A549 (cell line): ENCODE data around the gene ZNF764.

Experiments
- CHD2 ChIP-seq: fragments of 150-350 bp; IDR thresholded peaks from 2 replicates; pipeline ENCODE4 v1.6.1; 2014; ENCODE audit warnings: low read length; ENCODE audit not compliant: partially characterized antibody
- EHF ChIP-seq: fragments of 250-450 bp; sonication (Bioruptor Pico); IDR thresholded peaks from 2 replicates; pipeline ENCODE4 v1.5.0; 2020; ENCODE audit warnings: mild to moderate bottlenecking
- EHMT2 ChIP-seq: fragments of 200-600 bp; sonication (generic); IDR thresholded peaks from 2 replicates; pipeline ENCODE4 v1.6.1; 2016; ENCODE audit warnings: antibody characterized with exemption, low read depth, mild to moderate bottlenecking, moderate library complexity
- ELK1 ChIP-seq: fragments of 150-350 bp; IDR thresholded peaks from 2 replicates; pipeline ENCODE4 v1.6.1; 2014; ENCODE audit warnings: low read depth, mild to moderate bottlenecking, low read length
- KDM1A ChIP-seq: fragments of 200-600 bp; sonication (generic); IDR thresholded peaks from 2 replicates; pipeline ENCODE4 v1.6.1; 2016; ENCODE audit warnings: low read depth, mild to moderate bottlenecking
- RFX5 ChIP-seq: fragments of 450-650 bp; IDR thresholded peaks from 2 replicates; pipeline ENCODE4 v1.7.1; 2014; ENCODE audit warnings: antibody characterized with exemption, mild to moderate bottlenecking, moderate library complexity
- ZFP36 ChIP-seq: fragments of 450-650 bp; IDR thresholded peaks from 2 replicates; pipeline ENCODE4 v1.6.1; 2014; ENCODE audit warnings: borderline replicate concordance; ENCODE audit not compliant: partially characterized antibody
- TF ChIP-seq, protein P1 (sequence below): fragments of >200 bp; sonication (Bioruptor Twin); formaldehyde crosslinking; IDR thresholded peaks from 3 replicates; pipeline ENCODE4 v1.5.1; 2016

GRCh38 chr16:30581457-30581856, 23.3 kb upstream of the ZNF764 start:
- TF ChIP-seq ELK1 (no peak), EHMT2 (no peak), KDM1A (no peak), EHF (CRISPR knock-in tag) (no peak), ZFP36 (no peak), RFX5 (no peak), CHD2 (no peak)
- TF ChIP-seq, protein P1, sequence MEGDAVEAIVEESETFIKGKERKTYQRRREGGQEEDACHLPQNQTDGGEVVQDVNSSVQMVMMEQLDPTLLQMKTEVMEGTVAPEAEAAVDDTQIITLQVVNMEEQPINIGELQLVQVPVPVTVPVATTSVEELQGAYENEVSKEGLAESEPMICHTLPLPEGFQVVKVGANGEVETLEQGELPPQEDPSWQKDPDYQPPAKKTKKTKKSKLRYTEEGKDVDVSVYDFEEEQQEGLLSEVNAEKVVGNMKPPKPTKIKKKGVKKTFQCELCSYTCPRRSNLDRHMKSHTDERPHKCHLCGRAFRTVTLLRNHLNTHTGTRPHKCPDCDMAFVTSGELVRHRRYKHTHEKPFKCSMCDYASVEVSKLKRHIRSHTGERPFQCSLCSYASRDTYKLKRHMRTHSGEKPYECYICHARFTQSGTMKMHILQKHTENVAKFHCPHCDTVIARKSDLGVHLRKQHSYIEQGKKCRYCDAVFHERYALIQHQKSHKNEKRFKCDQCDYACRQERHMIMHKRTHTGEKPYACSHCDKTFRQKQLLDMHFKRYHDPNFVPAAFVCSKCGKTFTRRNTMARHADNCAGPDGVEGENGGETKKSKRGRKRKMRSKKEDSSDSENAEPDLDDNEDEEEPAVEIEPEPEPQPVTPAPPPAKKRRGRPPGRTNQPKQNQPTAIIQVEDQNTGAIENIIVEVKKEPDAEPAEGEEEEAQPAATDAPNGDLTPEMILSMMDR, result no peak
